GM12864 (cell line): ENCODE results near the gene ATP13A4.

Experiments used
- DNase-seq: peaks from one replicate; pipeline ENCODE4 v3.0.0-alpha.2; 2011; ENCODE audit warnings: low read depth
- H3K4me3 ChIP-seq: 2 replicates; pipeline ENCODE4 v1.5.1; 2011; ENCODE audit warnings: mild to moderate bottlenecking, low read depth, low read length, control low read depth
- CTCF ChIP-seq: IDR thresholded peaks from 2 replicates; pipeline ENCODE4 v1.5.1; 2011; ENCODE audit warnings: low read depth, mild to moderate bottlenecking, moderate library complexity, low read length, control low read depth, inconsistent platforms; ENCODE audit errors: missing control alignments

Gene ATP13A4

GRCh38 chr3:193554811-193555210, at the start of gene ATP13A4:
ATP13A4 (minus strand) TSS chr3:193554895; CDS start chr3:193554799, 96 bp downstream.
- no peak for TF ChIP-seq CTCF
- H3K4me3 ChIP-seq: no peak within 1 kb of the TSS
- no peak for DNase-seq

- DNase-seq: no peak
- no peak for TF ChIP-seq CTCF
- no peak overlapping the region for H3K4me3 ChIP-seq
Measured at GRCh38 chr3:193599393-193599792, 44.7 kb upstream of the ATP13A4 start.

- H3K4me3 ChIP-seq: no peak overlapping the region
- no peak for DNase-seq
- no peak for TF ChIP-seq CTCF
Measured at GRCh38 chr3:193598202-193598601, 43.5 kb upstream of the ATP13A4 start.

- no peak overlapping the region for H3K4me3 ChIP-seq
- no peak for TF ChIP-seq CTCF
- DNase-seq: no peak
Measured at GRCh38 chr3:193595939-193596487, 41.3 kb upstream of the ATP13A4 start.

GRCh38 chr3:193594946-193595689, 40.4 kb upstream of the ATP13A4 start:
- no peak for TF ChIP-seq CTCF
- no peak overlapping the region for H3K4me3 ChIP-seq
- no peak for DNase-seq

GRCh38 chr3:193593668-193594030, 39.0 kb upstream of the ATP13A4 start:
- H3K4me3 ChIP-seq: peak overlapping the region; percentile 97
- no peak for TF ChIP-seq CTCF
- DNase-seq: no peak
